ENCODE results near the gene RIN3.

RIN3 gene

GRCh38 chr14:92572050-92572449 is 58.5 kb downstream of the RIN3 start:
- no peak overlapping the region for H3K27ac ChIP-seq
- no peak for TF ChIP-seq ZFX (IDR thresholded peaks at IDR 0.05; ENCODE audit: borderline replicate concordance)
- TF ChIP-seq, protein P1, sequence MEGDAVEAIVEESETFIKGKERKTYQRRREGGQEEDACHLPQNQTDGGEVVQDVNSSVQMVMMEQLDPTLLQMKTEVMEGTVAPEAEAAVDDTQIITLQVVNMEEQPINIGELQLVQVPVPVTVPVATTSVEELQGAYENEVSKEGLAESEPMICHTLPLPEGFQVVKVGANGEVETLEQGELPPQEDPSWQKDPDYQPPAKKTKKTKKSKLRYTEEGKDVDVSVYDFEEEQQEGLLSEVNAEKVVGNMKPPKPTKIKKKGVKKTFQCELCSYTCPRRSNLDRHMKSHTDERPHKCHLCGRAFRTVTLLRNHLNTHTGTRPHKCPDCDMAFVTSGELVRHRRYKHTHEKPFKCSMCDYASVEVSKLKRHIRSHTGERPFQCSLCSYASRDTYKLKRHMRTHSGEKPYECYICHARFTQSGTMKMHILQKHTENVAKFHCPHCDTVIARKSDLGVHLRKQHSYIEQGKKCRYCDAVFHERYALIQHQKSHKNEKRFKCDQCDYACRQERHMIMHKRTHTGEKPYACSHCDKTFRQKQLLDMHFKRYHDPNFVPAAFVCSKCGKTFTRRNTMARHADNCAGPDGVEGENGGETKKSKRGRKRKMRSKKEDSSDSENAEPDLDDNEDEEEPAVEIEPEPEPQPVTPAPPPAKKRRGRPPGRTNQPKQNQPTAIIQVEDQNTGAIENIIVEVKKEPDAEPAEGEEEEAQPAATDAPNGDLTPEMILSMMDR (IDR thresholded peaks at IDR 0.05) = no peak

DNA sequence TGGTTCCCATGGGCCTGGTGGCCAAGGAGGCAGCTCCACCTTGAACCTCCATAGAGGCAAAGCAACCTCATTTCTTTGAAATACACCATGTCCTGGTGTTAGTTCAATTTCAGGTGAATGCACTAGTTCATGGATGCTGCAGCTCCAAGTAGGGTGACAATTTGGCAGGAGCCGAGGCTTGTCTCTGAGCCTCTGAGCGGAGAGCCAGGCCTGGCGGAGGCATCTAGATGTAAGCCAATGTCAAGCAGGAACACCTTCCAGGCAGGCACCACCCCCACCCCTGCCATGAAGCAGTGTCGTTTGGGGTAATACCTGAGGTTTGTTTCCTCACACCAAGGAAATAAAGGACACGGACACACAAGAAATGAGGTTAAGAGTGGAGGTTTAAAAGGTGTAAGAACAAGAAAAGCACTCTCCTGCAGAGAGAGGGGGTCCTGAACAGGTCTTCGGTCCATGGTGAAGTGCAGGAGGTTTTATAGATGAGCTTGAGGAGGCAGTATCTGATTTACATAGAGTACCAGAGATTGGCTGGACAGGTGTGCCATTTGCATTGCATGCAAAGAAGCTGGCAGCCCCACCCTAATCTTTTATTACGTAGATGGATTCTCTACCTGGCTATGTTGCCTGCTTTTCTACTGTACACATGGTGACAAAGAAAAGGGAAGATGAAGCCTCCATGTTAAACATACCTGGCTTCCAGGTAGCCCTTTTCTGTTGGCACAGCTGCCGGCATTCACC is 60.3 kb downstream of the RIN3 start:
- TF ChIP-seq ZFX (IDR thresholded peaks at IDR 0.05; ENCODE audit: borderline replicate concordance) = no peak
- TF ChIP-seq, protein P1 (IDR thresholded peaks at IDR 0.05) = no peak
- H3K27ac ChIP-seq = no peak overlapping the region

DNA sequence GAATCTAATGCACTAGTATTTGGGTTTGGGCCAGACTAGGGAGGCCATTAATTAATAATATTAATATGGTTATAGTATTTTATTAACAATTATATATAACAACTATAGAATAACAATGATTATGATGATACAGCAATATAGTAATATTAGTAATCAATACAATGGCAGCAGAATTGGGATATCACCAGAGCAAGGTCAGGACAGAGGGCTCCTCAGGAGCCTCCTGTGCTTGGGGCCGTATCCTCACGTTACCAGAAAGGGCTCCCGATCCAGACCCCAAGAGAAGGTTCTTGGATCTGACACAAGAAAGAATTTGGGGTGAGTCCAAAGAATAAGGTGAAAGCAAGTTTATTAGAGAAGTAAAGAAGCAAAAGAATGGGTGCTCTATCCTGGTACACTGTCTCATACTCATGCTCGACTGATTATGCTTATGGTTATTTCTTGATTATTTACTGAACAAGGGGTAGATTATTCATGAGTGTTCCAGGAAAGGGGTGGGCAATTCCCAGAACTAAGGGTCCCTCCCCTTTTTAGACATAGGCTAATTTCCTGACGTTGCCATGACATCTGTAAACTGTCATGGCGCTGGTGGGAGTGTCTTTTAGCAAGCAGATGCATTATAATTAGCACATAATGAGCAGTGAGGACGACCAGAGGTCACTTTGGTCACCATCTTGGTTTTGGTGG is 61.6 kb downstream of the RIN3 start:
- no peak for TF ChIP-seq ZFX (IDR thresholded peaks at IDR 0.05; ENCODE audit: borderline replicate concordance)
- TF ChIP-seq, protein P1 (IDR thresholded peaks at IDR 0.05) = no peak
- no peak overlapping the region for H3K27ac ChIP-seq

- H3K27ac ChIP-seq = no peak overlapping the region
- TF ChIP-seq, protein P1 (IDR thresholded peaks at IDR 0.05) = no peak
- no peak for TF ChIP-seq ZFX (IDR thresholded peaks at IDR 0.05; ENCODE audit: borderline replicate concordance)
Observed at GRCh38 chr14:92575748-92576303, 62.2 kb downstream of the RIN3 start.

- no peak overlapping the region for H3K27ac ChIP-seq
- TF ChIP-seq ZFX (IDR thresholded peaks at IDR 0.05; ENCODE audit: borderline replicate concordance) = no peak
- TF ChIP-seq, protein P1 (IDR thresholded peaks at IDR 0.05) = no peak
Observed at GRCh38 chr14:92577321-92577742, 63.8 kb downstream of the RIN3 start.

- no peak overlapping the region for H3K27ac ChIP-seq
Observed at GRCh38 chr14:92578511-92578910, 64.9 kb downstream of the RIN3 start.

More at GRCh38 chr14:92578511-92578910, 64.9 kb downstream of the RIN3 start:
- TF ChIP-seq, protein P1 (IDR thresholded peaks at IDR 0.05) = no peak
- TF ChIP-seq ZFX (IDR thresholded peaks at IDR 0.05; ENCODE audit: borderline replicate concordance) = no peak
